HG03460 (cell line): ENCODE measurements around the gene MAN2A1.
"Not testable (repeated sequence)": the region's sequence is repeated elsewhere in the genome, so short reads cannot be mapped to it uniquely, and the experiment has no call there.

Experiments used
- ATAC-seq: cut with Tn5 transposase; IDR thresholded peaks from one replicate; pipeline ENCODE4 v1.9.1; 2021; ENCODE audit not compliant: unreplicated experiment

The MAN2A1 gene

DNA sequence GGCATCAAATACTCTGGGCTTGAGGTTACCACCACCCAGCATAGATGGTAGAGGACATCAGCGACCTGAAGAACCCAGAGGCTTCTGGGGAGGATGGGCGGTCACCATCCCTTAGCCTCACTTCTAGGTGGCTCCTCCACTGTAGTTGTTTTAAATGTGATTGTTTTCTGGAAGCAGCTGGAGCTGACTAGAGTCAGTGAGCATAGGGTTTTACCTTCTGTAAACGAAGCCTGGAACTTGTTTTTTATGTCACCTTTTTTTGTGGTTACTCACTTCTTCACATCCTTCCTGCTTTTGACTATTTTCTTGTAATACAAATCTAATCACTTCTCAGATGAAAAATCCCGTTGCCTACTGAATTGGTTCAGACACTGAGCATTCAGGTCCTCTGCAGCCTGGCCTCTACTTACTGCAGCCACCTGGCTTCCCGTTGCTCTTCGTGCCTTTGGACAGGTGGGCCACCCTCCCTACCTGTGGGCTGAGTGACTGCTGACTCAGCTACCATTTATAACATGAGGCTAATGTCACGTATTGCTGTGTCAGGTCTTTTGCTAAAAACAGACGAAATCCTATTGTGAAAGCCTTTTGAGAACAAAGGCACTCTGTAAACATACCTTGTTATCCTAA is 167.8 kb downstream of the MAN2A1 start:
- no peak for ATAC-seq

DNA sequence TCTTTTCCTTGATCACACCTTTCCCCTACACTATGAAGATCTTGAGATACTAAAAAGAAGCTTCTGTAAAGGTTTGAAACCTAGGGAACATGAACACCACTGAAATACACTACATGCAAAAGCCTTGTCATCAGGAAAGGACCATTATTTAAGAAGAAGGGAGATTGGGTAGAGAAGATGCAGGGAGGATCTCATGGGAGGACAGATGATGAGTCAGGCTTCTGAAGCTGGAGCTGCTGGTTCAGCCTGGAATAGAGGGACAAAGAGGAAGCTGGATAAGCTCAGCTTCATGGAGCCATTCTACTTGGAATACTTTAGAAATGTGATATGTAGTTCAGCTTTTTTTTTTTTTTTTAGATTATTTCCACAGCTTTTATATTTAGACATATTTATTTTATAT is 169.8 kb downstream of the MAN2A1 start:
- no peak for ATAC-seq

DNA sequence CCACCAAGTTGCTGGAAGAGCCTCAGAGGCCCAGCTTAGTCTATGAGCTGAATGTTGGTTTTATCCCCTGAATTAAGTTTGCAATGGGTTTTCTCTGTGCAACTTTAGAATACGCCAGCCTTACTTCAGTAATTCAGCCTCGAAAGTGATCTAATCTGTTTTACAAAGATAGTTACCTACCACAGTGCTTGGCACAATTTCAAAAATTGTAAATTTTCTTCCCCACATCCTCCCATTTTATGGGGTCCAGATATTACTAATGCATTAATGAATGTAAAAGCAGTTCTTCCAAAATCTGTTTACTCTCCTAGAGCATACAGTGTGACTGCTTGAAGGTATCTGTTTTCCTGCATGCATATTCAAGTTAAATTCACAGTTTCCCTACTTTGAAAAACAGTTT is 172.6 kb downstream of the MAN2A1 start:
- ATAC-seq, result no peak

DNA sequence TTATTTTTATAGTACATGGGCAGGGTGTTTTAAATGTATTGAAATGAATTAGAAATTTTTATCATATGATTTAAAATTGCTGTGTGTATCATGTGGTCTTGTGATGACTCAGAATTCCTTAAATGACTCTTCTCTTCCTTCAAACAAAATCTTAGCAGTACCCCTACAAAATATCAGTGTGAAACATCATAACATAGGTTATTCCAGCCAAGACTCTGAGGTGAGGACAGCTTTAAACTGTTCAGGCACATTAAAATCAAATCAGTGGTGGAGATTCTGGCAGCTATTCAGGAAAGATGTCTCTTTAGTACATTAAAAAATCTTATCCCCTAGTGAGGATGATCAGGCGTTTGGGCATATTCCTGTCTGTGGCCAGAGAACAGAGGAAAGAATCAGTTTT is 174.0 kb downstream of the MAN2A1 start:
- ATAC-seq, result no peak

DNA sequence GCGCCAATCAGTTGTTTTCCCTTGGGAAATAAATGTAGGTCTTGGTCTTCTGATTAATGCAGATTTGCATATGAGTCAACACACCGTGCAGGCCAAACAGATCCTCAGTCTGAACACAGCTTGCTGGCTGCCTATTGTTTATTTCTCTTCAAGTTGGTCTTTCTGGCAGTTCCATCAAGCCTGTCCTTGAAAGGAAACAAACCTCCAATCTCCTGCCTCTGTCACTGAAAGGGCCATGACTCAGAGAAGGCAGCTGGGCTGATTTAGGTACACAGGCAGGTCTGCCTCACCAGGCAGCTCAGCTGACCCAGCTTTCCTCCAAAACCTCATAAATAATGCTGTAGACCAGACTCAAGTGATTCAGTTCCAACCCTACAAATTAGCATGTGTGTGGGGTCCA is 175.9 kb downstream of the MAN2A1 start:
- no peak for ATAC-seq

DNA sequence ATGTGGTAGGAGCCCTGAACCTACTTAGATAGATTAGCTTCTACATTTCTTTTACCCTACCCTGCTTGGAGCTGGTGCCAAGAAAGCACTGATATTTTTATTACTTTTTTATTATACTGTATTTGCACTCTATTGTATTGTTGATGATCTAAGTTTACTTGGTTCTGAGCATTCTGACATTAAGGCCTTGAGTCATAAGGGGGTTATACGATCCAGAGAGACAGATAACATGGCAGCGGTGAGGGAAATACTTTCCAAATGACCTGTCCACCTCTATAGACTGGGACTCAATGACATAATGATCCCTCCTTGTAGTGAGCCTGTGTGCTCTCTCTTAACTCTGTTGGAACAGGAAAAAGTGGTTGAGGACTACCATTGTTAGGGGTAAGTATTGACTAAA is 176.3 kb downstream of the MAN2A1 start:
- ATAC-seq, result no peak

DNA sequence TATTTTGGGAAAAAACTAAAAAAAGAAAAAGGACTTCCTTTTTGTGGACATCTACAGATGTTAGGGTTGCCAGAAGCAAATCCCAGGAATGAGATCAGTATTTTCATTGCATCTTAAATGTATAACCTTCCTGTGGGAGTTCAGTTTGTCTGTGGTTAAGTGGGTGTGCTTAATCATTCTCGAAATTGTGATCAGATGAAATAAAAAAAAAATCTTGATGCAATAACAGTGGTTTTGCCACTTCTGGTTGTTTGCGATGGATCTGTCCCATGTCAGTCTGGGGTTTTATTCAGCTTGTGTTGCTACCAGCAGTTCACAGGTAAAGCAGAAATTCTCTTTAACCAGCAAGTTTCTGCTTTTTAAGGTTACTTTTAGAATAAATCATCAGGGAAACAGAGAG is 179.0 kb downstream of the MAN2A1 start:
- ATAC-seq, result no peak

DNA sequence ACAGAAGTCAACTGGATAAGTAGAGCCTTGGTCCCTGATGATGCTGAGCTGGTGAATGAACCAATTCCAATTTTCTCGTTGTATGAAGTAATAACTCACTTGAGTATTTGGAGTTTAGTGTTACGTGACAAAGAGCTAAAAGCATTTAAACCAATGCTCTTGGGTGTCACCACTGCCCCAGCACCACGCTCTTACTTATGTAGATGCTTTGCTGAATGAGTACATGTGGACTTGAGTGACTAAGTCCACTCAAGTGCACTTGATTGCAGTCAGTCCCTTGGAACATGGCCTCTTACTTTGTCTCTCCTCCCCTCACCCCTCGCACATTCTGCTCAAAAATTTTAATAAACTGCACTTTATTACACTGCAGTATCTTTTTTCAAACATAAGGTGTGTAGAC is 184.0 kb downstream of the MAN2A1 start:
- ATAC-seq, result no peak

GRCh38 chr5:109874108-109874507 is 184.4 kb downstream of the MAN2A1 start:
- no peak for ATAC-seq

- no peak for ATAC-seq
Measured at GRCh38 chr5:109876030-109876725, 186.5 kb downstream of the MAN2A1 start.

- no peak for ATAC-seq
Measured at GRCh38 chr5:109876941-109877669, 187.4 kb downstream of the MAN2A1 start.

- ATAC-seq, result no peak
Measured at GRCh38 chr5:109877670-109878045, 187.9 kb downstream of the MAN2A1 start.

- no peak for ATAC-seq
Measured at GRCh38 chr5:109878887-109879286, 189.2 kb downstream of the MAN2A1 start.

DNA sequence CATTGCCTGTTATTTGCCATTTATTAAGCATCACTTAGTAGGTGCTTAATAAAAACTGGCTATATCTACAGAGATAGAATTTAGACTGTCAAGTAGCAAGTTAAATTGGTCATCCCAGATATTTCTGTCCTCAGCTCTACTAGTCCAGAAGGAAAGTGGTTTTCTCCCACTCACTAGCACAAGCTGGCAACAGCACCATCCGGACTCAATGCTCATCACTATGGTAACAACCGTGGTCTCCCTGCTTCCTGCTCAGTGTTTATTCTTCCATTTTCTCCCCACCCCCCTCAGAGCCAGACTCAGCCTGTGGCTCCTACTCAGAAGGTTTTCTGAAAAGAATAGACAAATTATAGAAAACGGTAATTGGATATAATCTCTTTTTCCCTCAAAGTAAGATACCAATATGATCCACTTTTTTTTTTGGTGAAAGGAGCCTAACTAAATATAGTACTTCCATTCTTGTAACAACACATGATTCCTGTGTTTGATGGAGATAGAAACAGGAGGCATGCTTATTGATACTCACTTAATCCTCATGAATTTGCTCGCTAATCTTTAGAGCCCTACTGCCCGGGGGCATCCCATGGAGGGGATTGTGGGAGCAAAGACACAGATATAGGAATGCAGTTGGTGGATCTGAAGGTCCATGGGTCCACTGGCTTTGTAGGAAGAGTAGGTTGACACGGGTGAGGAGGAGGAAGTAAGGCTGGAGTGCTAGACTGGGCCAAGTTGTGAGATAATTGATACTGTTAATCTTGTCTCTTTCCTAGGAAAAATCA is 191.4 kb downstream of the MAN2A1 start:
- ATAC-seq, result no peak

- ATAC-seq, result no peak
Measured at GRCh38 chr5:109882546-109882945, 192.8 kb downstream of the MAN2A1 start.

DNA sequence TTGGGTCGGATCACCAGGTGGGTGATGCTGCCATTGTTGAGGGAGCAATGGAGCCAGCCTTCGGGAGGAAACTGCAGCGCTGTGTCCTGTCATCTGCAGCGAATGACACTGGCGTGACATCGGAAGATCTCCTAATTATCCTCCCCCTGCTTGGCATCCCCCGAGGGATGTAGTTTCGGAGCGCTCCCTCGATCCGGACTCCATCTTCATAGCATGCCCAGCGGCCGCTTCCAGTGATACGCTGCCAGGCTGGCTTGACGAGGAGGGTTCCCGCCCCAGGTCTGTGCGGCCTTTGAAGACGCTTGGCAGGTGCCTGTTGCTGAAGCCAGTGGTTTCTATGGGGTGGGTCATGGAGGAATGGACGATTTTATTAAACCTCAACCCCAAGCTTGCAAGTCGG is 194.9 kb downstream of the MAN2A1 start:
- ATAC-seq, result no peak

DNA sequence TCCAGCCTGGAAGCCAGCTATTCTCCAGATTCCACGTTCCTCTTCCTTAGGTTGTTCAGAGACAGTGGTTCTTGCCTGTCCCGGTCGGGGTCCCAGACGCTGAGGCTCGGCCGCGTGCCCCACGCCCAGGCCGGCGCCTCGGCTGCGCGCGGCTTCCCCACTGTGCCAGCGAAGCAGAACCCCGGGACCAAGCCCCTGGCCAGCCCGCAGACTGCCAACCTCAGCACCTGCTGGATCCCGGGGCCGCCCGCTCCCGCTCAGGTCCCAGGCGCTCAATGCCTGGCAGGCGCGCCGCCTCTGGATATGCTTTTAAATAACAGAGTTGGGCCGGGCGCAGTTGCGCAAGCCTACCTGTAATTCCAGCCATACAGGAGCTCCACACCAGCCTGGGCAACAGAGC is 195.5 kb downstream of the MAN2A1 start:
- ATAC-seq, result no peak

DNA sequence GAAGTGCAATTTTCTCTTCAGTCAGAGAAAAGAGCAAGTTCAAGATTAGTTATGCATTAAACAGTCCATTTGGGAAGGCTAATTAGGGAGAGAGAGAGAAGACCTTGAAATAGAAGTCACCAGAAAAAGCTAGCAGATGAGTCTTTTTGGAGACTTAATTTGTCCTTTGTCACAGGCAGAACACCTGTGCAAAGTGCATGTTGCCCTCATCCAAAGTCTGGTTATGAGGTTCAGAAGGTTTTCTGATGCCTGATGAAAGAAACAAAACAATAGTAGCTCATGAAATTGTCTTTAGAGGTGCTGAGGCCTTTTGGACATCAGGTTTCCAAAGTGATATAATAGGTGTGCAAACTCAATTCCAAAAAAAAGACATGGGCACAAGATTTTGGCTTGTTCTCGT is 199.3 kb downstream of the MAN2A1 start:
- no peak for ATAC-seq

GRCh38 chr5:109893271-109893670 is 203.5 kb downstream of the MAN2A1 start:
- ATAC-seq, result not testable (repeated sequence)

- ATAC-seq, result no peak
Measured at GRCh38 chr5:109898269-109899162, 208.8 kb downstream of the MAN2A1 start.

DNA sequence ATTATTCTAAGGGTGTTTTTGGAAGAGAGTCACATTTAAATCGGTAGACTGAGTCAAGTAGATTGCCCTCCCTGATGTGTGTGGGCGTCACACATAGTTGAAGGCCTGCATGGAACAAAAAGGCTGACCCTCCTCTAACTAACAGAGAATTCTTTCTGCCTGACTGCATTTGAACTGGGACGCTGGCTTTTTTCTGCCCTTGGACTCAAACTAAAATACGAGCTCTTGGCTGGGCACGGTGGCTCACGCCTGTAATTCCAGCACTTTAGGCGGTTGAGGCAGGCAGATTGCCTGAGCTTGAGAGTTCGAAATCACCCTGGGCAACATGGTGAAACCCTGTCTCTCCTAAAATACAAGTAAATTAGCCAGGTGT is 209.4 kb downstream of the MAN2A1 start:
- no peak for ATAC-seq
